GM21515 (cell line): Measurements from ENCODE around the gene CEP152.

Experiments
- ATAC-seq: cut with Tn5 transposase; IDR thresholded peaks from one replicate; pipeline ENCODE4 v1.9.1; 2021; ENCODE audit not compliant: unreplicated experiment

CEP152 gene

DNA sequence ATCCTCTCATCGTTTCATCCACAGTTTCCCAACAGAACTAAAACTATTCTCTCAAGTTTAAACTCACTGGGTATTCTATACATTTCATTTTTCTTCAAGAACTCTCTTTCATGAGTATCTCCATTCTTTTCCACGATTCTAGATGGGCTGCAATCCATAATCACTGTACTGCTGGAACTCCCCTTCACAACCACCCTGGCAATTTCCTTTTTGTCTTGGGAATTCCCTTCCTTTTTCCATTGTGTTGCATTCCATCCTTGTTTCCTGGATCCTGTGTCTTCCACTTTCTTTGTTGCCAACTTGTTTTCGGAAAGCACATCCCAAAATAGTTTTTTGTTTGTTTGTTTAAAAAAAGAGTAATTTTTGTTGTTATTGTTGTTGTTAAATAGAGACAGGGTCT, 98.3 kb downstream of the CEP152 start:
- ATAC-seq = no peak

DNA sequence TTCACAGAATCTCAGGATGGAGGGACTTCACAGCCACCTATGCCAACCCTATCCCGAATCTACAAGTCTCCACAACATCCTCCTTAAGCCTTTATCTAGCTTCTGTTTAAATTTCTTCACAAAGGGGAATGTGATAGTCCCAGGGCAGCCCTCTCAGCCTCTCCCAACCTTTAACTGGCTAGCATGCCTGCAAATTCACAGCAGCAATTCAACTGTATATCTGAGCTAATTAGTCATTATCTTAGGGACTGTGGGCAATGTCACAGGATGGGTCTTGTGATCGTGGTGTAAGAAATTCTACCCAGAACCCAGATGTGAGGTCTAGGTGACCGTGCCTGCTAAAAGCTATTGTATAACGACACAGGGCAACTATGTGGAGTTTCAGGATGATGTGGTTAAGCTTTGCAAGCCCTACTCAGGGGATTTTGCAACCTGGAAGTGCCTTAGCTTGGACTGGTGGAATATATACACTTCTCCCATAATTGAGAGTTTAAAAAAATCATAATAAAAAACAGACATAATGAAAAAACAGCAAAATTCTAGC, 99.8 kb downstream of the CEP152 start:
- no peak for ATAC-seq

DNA sequence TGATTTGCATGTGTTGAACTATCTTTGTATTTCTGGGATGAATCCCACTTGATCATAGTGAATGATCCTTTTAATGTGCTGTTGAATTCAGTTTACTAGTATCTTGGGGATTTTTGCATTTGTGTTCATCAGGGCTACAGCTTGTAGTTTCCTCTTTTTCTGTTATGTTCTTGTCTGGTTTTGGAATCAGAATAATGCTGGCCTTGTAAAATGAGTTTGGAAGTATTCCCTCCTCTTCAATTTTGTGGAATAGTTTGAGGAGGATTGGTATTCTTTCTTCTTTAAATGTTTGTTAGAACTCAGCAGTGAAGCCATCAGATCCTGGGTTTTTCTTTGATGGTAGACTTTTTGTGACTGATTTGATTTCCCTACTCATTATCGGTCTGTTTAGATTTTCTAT, 102.2 kb downstream of the CEP152 start:
- no peak for ATAC-seq

DNA sequence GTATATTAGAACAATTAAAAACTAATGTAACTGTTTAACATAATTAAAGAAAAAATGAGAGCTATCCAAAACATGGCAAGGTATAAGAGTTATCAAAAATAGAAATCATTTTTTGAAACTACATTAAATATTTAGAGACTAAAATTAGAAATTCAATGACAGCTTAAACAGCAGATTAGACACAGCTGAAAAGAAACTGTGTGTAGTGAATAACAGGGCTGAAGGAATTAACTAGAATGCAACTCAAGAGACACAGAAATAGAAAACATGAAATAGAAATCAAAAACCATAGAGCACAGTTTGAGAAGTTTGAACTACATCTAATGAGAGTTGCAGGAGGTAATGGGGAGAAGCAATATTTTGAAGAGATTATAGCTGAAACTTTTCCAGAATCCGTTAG, 105.5 kb downstream of the CEP152 start:
- ATAC-seq = no peak

DNA sequence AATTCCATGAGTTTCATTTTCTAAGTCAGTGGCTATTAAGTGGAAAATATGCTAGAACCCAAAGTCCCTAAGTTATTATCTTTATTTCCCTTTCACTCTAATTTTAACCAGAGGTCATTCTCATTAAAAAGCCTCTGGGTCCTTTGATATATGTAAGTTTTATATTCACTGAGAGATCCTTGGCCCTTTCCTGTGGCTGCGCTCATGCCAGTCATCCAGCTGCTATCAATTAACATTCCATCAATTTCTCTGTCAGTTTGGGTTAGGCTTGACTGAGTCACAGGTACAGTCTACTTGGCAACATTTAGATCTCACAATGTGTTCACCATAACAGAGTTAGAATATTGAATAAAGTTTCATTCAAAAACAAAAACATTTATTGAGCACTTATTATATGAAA, 107.3 kb downstream of the CEP152 start:
- no peak for ATAC-seq

DNA sequence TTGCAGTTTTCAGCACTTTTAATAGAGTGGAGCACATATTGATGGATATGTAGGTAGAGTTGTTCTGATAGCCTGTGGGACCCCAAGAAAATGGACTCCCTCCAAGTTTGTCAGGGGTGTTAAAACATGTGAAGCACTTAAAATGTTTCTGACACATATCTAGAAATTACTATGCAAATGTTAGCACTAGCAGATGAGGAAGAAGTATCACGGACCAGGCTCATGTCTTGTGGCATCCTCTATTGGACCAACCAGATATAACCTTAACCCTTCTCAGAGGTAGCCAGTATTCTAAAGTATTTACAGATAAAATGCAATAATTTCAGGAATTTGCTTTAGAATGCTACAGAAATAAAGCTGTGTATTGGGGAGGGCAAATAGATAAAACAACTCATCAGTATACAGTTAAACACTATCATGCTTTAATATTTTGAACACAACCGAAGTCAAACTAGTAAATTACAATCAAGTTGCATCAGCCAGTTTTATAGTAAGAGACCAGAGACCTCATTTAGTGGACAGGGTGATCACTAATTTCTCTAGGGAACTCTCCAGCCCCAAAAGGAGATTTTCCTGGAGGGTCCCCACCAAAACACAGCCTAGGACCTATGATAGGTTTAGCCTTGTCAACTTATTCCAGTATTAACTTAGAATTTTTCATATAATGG, 108.2 kb downstream of the CEP152 start:
- no peak for ATAC-seq

DNA sequence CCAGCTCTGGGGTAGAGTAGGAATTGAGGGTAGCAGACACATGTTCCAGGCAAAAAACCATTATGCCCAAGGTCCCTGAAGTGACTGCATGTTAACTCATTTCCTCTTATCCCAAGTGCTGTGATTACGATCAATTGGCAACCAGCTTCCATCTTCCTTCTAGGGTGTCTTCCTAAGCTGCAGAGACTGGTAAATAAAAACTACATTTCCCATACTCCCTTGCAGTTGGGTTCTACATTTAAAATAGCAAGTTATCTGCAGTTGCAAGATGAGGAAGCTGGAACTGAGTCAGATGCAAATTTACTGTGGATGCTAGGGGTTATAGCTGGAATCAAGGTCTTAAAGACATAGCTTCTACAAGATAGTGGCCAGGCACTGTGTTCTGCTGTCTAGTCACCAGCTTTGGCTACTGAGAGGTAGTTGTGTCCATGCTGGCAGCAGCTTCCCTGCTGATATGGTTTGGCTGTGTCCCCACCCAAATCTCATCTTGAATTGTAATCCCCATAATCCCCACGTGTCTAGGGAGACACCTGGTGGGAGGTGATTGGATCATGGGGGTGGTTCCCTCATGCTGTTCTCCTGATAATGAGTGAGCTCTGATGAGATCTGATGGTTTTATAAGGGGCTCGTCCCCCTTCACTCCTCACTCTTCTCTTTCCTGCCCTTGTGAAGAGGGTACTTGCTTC, 114.1 kb downstream of the CEP152 start:
- ATAC-seq = no peak

DNA sequence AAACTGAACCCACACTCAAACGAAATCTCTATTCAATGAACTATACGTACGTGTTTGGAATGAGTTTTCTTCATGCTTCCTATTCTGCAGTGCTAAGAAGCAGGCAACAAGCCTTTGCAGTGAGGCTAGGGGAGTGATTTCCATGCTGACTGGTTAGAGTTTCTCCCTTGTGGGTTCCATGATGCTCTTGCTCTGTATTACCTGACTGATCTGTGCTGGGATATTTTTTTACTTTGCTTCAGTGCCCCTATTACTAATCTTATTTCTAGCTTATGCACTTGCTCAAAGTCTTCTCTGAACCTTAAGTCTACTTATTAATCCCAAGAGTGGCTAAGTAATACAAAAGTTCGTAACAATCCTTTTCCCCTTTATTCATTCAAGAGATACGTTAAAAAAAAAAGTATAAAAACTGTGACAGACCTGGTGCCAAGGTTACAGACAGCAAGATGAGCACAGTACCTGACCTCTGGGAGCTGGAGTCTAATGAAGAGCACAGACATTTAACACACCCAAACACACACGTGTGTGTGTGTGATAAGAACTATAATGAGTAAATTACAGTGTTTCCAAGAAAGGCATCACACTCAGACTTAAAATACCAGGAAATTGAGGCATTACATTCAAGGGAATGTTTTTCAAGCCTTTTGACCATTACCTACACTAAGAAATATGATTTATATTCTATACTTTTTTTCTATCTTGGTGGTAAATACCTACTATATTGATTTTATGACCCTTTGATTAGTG, 114.9 kb downstream of the CEP152 start:
- ATAC-seq = no peak

DNA sequence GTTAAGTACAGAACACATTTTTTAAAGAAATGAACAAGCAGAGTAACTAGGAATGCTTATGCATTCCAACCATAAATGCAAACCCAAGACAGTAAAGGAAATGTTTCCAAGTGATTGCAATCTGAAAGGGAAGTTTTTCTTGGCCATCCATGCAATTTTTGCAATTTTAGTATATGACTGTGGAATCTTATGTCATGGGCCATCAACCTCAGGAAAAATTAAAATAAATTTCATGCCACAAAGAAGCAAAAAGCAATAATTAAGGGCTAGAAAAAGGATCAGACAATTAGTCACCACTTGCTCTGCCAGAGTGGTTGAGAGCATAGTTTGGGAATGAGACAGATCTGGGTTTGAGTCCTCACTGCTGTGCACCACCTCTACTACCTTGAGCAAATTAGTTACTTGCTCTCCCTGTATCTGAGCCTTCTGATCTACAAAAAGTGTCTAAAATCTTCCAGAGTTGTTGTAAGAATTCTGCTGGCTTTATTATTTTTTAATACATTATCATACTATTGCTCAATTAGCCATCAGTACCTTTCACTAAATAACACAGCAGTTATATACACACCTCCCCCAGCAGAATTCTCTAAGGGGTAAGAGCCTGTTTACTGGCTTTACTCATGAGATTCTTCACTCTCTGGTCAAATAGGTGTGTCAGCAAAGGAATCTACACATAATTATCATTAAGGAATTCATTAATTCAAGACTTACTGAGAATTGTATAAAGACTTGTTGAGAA, 115.6 kb downstream of the CEP152 start:
- no peak for ATAC-seq

DNA sequence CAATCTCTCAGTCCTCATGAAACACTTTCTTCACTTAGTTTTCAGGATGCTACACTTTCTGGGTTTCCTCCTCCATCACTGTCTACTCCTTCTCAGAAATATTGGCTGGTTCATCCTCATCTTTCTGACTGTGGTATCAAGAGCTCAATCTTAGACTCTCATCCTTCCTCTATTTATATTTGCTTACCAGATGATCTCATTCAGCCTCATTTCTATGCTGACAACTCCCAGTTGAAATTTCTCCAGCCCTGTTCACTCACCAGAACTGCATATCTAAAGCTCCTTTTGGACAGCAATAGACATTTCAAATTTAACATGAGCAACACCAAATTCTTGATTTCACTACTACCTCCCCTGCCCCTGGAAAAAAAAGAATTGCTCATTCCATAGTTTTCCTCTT, 117.4 kb downstream of the CEP152 start:
- no peak for ATAC-seq

DNA sequence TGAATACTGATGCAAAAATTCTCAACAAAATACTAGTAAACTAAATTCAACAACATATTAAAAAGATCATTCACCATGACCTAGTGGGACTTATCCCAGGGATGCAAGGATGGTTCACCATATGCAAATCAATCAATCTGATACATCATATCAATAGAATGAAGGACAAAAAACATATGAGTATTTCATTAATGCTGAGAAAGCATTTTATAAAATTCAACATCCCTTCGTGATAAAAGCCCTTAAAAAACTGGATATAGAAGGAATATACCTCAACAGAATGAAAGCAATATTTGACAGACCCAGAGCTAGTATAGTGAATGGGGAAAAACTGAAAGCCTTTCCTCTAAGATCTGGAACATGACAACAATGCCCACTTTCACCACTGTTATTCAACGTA, 122.4 kb downstream of the CEP152 start:
- ATAC-seq = no peak
